Measurements from ENCODE around the gene CIROP. TPM values are rescaled to one million over a fixed set of nuclear protein-coding genes. Genes with fewer than 3 reads are reported as not detected.
A peak's percentile ranks its signal among the peaks of the same experiment; 100 is the strongest.

Gene CIROP
- total and polyA plus RNA-seq, 9 of the 15 experiments (the other 6 are each of a cell fraction or from before 2014, with no cell fraction given) = not detected

- TF ChIP-seq ZNF512 (tag; IDR thresholded peaks at IDR 0.05) (no peak), ZBTB49 (CRISPR knock-in tag; IDR thresholded peaks at IDR 0.05; ENCODE audit: borderline replicate concordance) (no peak), PHF8 (IDR thresholded peaks at IDR 0.05; ENCODE audit: borderline replicate concordance, low read length) (no peak), ZNF280B (CRISPR knock-in tag; IDR thresholded peaks at IDR 0.05) (no peak), CHD2 (IDR thresholded peaks at IDR 0.05; ENCODE audit: low read depth, low read length) (no peak), CCNT2 (IDR thresholded peaks at IDR 0.05; ENCODE audit: borderline replicate concordance, extremely low read depth, insufficient read length, low read depth, low read length) (no peak), ZNF395 (CRISPR knock-in tag; IDR thresholded peaks at IDR 0.05) (peak; percentile 69; the same call in 1 of the 2 replicates), POLR2G (IDR thresholded peaks at IDR 0.05; ENCODE audit: low read depth, low read length) (no peak), ILK (tag; IDR thresholded peaks at IDR 0.05; ENCODE audit: borderline replicate concordance, low read depth) (no peak), NFIC (IDR thresholded peaks at IDR 0.05) (peak; percentile 53; the same call in 1 of the 2 replicates), GABPB2 (CRISPR knock-in tag; conservative IDR thresholded peaks at IDR 0.05) (no peak), ARHGAP35 (IDR thresholded peaks at IDR 0.05; ENCODE audit: partially characterized antibody) (no peak), RBM34 (IDR thresholded peaks at IDR 0.05; ENCODE audit: borderline replicate concordance, insufficient read depth, low read length) (no peak), MCM2 (IDR thresholded peaks at IDR 0.05; ENCODE audit: low read depth) (no peak), RBM25 (IDR thresholded peaks at IDR 0.05; ENCODE audit: low read depth, low read length, severe bottlenecking) (no peak), SRF (CRISPR knock-in tag; IDR thresholded peaks at IDR 0.05) (no peak), NFXL1 (CRISPR knock-in tag; IDR thresholded peaks at IDR 0.05) (no peak), ZBTB2 (IDR thresholded peaks at IDR 0.05) (no peak), ZNF232 (CRISPR knock-in tag; IDR thresholded peaks at IDR 0.05) (no peak)
These were observed 24.4 kb upstream of the CIROP start (continued) for GRCh38 chr14:23128969-23129758.

Data from K562 (cell line).